Kidney (tissue), 14 donors: ENCODE data around the gene KCNJ15. TPM values are rescaled to one million over a fixed set of nuclear protein-coding genes. Genes with fewer than 3 reads are reported as not detected.

Experiments
- DNase-seq, 5 donors: peaks; one replicate each; pipeline ENCODE4 v3.0.0-alpha.2; 2013 to 2020
- FAIRE-seq: peaks from 2 replicates; lab custom pipeline; 2012; peaks lifted over from hg19 to GRCh38; lab: Jason Lieb, UNC
- H3K27ac ChIP-seq, 2 donors: one replicate each; pipeline ENCODE4 v1.7.0; 2013; ENCODE audit warnings: low read depth in 2 of 2, low read length in 2 of 2, inconsistent platforms in 1 of 2
- H3K27me3 ChIP-seq: one replicate; pipeline ENCODE4 v1.7.1; 2013; ENCODE audit warnings: low read length, inconsistent platforms; ENCODE audit not compliant: control insufficient read depth, insufficient read depth
- H3K36me3 ChIP-seq, 3 donors: one replicate each; pipeline versions ENCODE4 v1.7.0 to v1.7.1; 2013; ENCODE audit warnings: low read length in 3 of 3, control low read depth in 1 of 3, inconsistent platforms in 1 of 3; ENCODE audit not compliant: insufficient read depth in 3 of 3, control insufficient read depth in 2 of 3
- H3K4me1 ChIP-seq, 3 donors: one replicate each; pipeline versions ENCODE4 v1.7.0 to v1.7.1; 2013; ENCODE audit warnings: low read length in 3 of 3, inconsistent platforms in 1 of 3, low read depth in 1 of 3; ENCODE audit not compliant: control insufficient read depth in 2 of 3, insufficient read depth in 2 of 3
- H3K4me3 ChIP-seq, 3 donors: one replicate each; pipeline versions ENCODE4 v1.7.0 to v1.8.1; 2013; ENCODE audit warnings: low read length in 3 of 3, control low read depth in 1 of 3, inconsistent platforms in 1 of 3
- H3K9ac ChIP-seq, 3 donors: one replicate each; pipeline versions ENCODE4 v1.7.0 to v1.7.1; 2013; ENCODE audit warnings: low read length in 3 of 3, control low read depth in 1 of 3, inconsistent platforms in 1 of 3
- H3K9me3 ChIP-seq, 3 donors: one replicate each; pipeline versions ENCODE4 v1.7.0 to v1.7.1; 2013; ENCODE audit warnings: low read length in 3 of 3, control low read depth in 1 of 3, inconsistent platforms in 1 of 3; ENCODE audit not compliant: control insufficient read depth in 2 of 3, insufficient read depth in 1 of 3
- CTCF ChIP-seq: IDR thresholded peaks from 3 replicates; pipeline ENCODE4 v1.5.1; 2012; ENCODE audit warnings: mild to moderate bottlenecking, moderate library complexity, borderline replicate concordance; ENCODE audit not compliant: insufficient read depth; ENCODE audit errors: extremely low read depth
- intact Hi-C: fragments of 100-400 bp; cut with DNase I; formaldehyde crosslinking; loops from one replicate; pipeline ENCODE4 v1.11.1; 2022
- polyA plus RNA-seq: library from polyadenylated mRNA; stranded (reverse); fragments of 350-450 nt; fragmentation: Illumina TruSeq; extraction: RNeasy Lipid Tissue Mini Kit (QIAGEN cat#74804); gene quantifications from one replicate; pipeline ENCODE4 v1.2.3, GENCODE V29; 2014; ENCODE audit warnings: low read depth, low replicate concordance; ENCODE audit not compliant: insufficient read depth
- total RNA-seq: library from RNA; stranded (reverse); fragmentation: NEBNext Ultra II Directional; extraction: Animal tissue kit (Norgen Biotek cat#: 25700); gene quantifications from one replicate; pipeline ENCODE4 v1.2.1, GENCODE V29; 2021
- donor health status: control.
- donor health status: control.
- donor health status: control.
- donor health status: control.
- donor health status: control.
- donor health status: DM: yes; HTN: yes; CAD: no.
- donor health status: Normal renal cell carcinoma (clear cell type).

The KCNJ15 gene
- total and polyA plus RNA-seq, 2 donors from 2014 or later, result 102 to 142 TPM

- Histone ChIP-seq H3K9me3 (no peaks in the 10 kb centered on the region), H3K4me3 (no peak overlapping the region), H3K27ac (no peak overlapping the region), H3K36me3 (no peaks in the 10 kb centered on the region), H3K9ac (no peak overlapping the region), H3K4me1 (peaks cover 2 to 9% (median 4%) of the 10 kb centered on the region in 3 donors), H3K27me3 (no peaks in the 10 kb centered on the region)
- TF ChIP-seq CTCF, result no peak
- FAIRE-seq (no peak), DNase-seq (no peak)
- intact Hi-C loops, result no loop called here
These were observed 98.0 kb downstream of the KCNJ15 start for GRCh38 chr21:38354746-38355145.

DNA sequence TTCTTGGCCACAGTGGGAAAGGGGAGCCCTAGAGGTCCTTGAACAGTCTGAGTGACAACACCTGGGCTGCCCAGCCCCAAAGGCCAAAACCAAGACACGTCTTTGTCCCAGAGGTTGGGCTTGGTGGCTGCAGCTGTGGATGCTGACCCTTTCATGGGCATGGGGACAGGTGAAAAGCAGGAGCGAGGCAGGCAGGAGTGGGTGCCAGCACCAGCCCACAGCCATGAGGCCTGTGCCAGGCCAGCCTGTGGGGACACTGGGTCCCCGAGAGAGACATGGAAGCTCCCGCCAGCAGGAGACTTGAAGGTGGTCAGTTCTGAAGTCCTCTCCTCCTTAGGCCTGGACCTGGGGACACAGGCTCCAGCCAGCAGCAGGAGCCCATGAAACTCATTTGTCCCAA is 98.6 kb downstream of the KCNJ15 start:
- H3K27ac ChIP-seq, result no peak overlapping the region
- TF ChIP-seq CTCF, result no peak
- H3K27me3 ChIP-seq, result no peaks in the 10 kb centered on the region
- H3K9me3 ChIP-seq, result no peaks in the 10 kb centered on the region
- H3K9ac ChIP-seq, result no peak overlapping the region
- intact Hi-C loops, result no loop called here
- no peak for FAIRE-seq
- peaks cover 2 to 9% (median 4%) of the 10 kb centered on the region in 3 donors for H3K4me1 ChIP-seq
- no peak overlapping the region for H3K4me3 ChIP-seq
- no peaks in the 10 kb centered on the region for H3K36me3 ChIP-seq
- peak in 1 of 5 donors; percentile 71 for DNase-seq

DNA sequence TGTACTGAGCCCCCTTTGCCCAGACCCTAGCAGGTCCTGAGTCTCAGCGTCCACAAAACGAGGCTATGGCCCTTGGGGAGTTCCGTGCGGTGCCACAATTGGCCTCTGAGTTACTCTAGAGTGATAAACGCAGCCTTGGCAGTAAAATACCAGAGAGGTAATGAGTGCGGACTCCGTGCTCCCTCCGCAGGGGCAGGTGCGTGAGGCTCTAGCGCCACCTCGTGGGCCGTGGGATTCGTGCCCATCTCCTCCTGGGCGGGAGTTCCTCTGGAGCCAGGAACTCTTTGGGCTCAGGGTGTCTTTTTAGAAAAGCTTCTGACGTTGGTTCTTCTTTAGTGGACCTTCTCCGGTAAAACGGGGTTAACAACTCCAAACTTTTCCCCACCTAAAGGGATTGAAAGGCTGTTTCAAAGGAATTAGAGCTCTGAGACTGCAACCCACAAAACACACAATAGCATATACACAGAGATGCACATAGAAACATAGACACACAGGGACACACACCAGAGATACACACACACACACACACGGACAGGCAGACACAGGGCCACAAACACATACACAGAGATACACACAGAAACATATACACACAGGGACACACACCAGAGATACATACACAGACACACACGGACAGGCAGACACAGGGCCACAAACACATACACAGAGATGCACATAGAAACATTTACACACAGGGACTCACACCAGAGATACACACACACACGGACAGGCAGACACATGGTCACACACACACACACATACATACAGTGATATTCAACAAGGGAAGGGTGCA is 99.4 kb downstream of the KCNJ15 start:
- TF ChIP-seq CTCF, result peak; percentile 91
- Histone ChIP-seq H3K9ac (no peak overlapping the region), H3K9me3 (no peaks in the 10 kb centered on the region), H3K4me3 (no peak overlapping the region), H3K27me3 (no peaks in the 10 kb centered on the region), H3K4me1 (peaks cover 2 to 9% (median 4%) of the 10 kb centered on the region in 3 donors), H3K27ac (no peak overlapping the region), H3K36me3 (no peaks in the 10 kb centered on the region)
- intact Hi-C loops, result no loop called here
- DNase-seq, result peak; percentile 85 to 90 (median 87)
- FAIRE-seq, result no peak

Other genes starting within 250 kb of the KCNJ15 start
- 29.6 TPM for gene ERG, start 241.5 kb downstream of the KCNJ15 start, total RNA-seq
- gene ERG, start 241.5 kb downstream of the KCNJ15 start, polyA plus RNA-seq, result 6.6 TPM